SK-N-MC (cell line): Measurements from ENCODE around the gene IMMT.

Experiments used
- EZH2 ChIP-seq: fragments of 200-600 bp; sonication (generic); IDR thresholded peaks from one replicate; pipeline ENCODE4 v1.6.1; 2017; ENCODE audit warnings: antibody characterized with exemption
- POLR2AphosphoS5 ChIP-seq: IDR thresholded peaks from 2 replicates; pipeline ENCODE4 v1.6.1; 2012; ENCODE audit warnings: mild to moderate bottlenecking, low read depth, low read length, borderline replicate concordance

DNA sequence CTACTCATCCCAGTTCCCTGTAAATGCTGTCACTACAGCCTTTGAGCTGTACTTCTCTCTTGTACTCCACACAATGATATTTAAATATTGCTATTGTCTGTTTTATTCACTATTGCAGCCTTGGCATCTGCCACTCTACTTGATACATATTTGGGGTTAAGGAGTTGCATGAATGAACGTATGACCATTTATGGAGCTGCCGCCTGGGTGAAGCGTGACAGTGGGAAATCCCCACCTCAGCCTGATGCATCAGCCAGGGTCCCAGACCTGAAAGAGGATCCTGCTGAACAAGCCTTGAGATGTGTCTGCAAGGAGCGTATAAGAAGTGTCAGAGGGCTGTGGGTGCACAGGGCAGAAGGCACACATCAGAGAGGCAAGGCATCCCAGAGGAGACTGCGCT is 43.1 kb upstream of the IMMT start:
- no peak for TF ChIP-seq POLR2AphosphoS5
- TF ChIP-seq EZH2 = no peak
